ENCODE measurements around the gene NUDT21. TPM values are rescaled to one million over a fixed set of nuclear protein-coding genes. Genes with fewer than 3 reads are reported as not detected.

NUDT21 gene
- total RNA-seq, 2 donors from 2014 or later, result 46.4 to 47.2 TPM

- 74% methylated on average over 2 of the region's 2 CpGs for WGBS
- no peak for DNase-seq (ENCODE audit: low spot score)
- intact Hi-C loops (cut with DNase I), result no loop called here
- Histone ChIP-seq H3K36me3 (peaks cover 0 to 5% of the 10 kb centered on the region in 2 donors), H3K4me1 (replicated peaks) (no peaks in the 10 kb centered on the region), H3K27me3 (replicated peaks; ENCODE audit: insufficient read depth) (no peaks in the 10 kb centered on the region), H3K9me3 (no peaks in the 10 kb centered on the region), H3K4me3 (no peak overlapping the region), H3K27ac (no peak overlapping the region)
- no peak for TF ChIP-seq CTCF (IDR thresholded peaks at IDR 0.05)
- TF ChIP-seq POLR2AphosphoS5 (IDR thresholded peaks at IDR 0.05), result no peak
- TF ChIP-seq POLR2A (IDR thresholded peaks at IDR 0.05), result no peak
These were observed 24.1 kb upstream of the NUDT21 start for GRCh38 chr16:56475201-56475600.

- DNase-seq (ENCODE audit: low spot score), result no peak
- no peak for TF ChIP-seq POLR2A (IDR thresholded peaks at IDR 0.05)
- TF ChIP-seq CTCF (IDR thresholded peaks at IDR 0.05), result no peak
- no peak for TF ChIP-seq POLR2AphosphoS5 (IDR thresholded peaks at IDR 0.05)
- intact Hi-C loops (cut with DNase I), result no loop called here
- no peak overlapping the region for H3K4me3 ChIP-seq
- H3K36me3 ChIP-seq, result peaks cover 0 to 15% of the 10 kb centered on the region in 2 donors
- no peaks in the 10 kb centered on the region for H3K4me1 ChIP-seq (replicated peaks)
- H3K9me3 ChIP-seq, result no peaks in the 10 kb centered on the region
- WGBS, result 100% methylated on average over 1 of the region's 1 CpG
- no peaks in the 10 kb centered on the region for H3K27me3 ChIP-seq (replicated peaks; ENCODE audit: insufficient read depth)
- H3K27ac ChIP-seq, result no peak overlapping the region
These were observed 19.5 kb upstream of the NUDT21 start for GRCh38 chr16:56470666-56471065.

- H3K9me3 ChIP-seq, result no peaks in the 10 kb centered on the region
These were observed 19.1 kb upstream of the NUDT21 start for GRCh38 chr16:56470232-56470631.

GRCh38 chr16:56469748-56470147 lies 18.6 kb upstream of the NUDT21 start:
- H3K27ac ChIP-seq, result no peak overlapping the region
- no peak for TF ChIP-seq POLR2A (IDR thresholded peaks at IDR 0.05)
- no peak for TF ChIP-seq CTCF (IDR thresholded peaks at IDR 0.05)
- no peak for TF ChIP-seq POLR2AphosphoS5 (IDR thresholded peaks at IDR 0.05)
- H3K36me3 ChIP-seq, result peaks cover 0 to 15% of the 10 kb centered on the region in 2 donors
- H3K9me3 ChIP-seq, result no peaks in the 10 kb centered on the region
- 66% methylated on average over 7 of the region's 7 CpGs for WGBS
- H3K4me3 ChIP-seq, result no peak overlapping the region
- no peaks in the 10 kb centered on the region for H3K4me1 ChIP-seq (replicated peaks)
- DNase-seq (ENCODE audit: low spot score), result no peak
- intact Hi-C loops (cut with DNase I), result no loop called here
- no peaks in the 10 kb centered on the region for H3K27me3 ChIP-seq (replicated peaks; ENCODE audit: insufficient read depth)

More at GRCh38 chr16:56470232-56470631, 19.1 kb upstream of the NUDT21 start:
- Histone ChIP-seq H3K4me3 (no peak overlapping the region), H3K4me1 (replicated peaks) (no peaks in the 10 kb centered on the region), H3K27ac (no peak overlapping the region), H3K36me3 (peaks cover 0 to 15% of the 10 kb centered on the region in 2 donors), H3K27me3 (replicated peaks; ENCODE audit: insufficient read depth) (no peaks in the 10 kb centered on the region)
- no peak for DNase-seq (ENCODE audit: low spot score)
- 26% methylated on average over 3 of the region's 3 CpGs for WGBS
- intact Hi-C loops (cut with DNase I), result no loop called here
- TF ChIP-seq CTCF (IDR thresholded peaks at IDR 0.05), result no peak
- no peak for TF ChIP-seq POLR2A (IDR thresholded peaks at IDR 0.05)
- TF ChIP-seq POLR2AphosphoS5 (IDR thresholded peaks at IDR 0.05), result no peak

- Histone ChIP-seq H3K36me3 (peaks cover 0 to 15% of the 10 kb centered on the region in 2 donors), H3K4me1 (replicated peaks) (no peaks in the 10 kb centered on the region), H3K27ac (no peak overlapping the region), H3K27me3 (replicated peaks; ENCODE audit: insufficient read depth) (no peaks in the 10 kb centered on the region), H3K4me3 (no peak overlapping the region), H3K9me3 (no peaks in the 10 kb centered on the region)
- TF ChIP-seq POLR2A (IDR thresholded peaks at IDR 0.05) (no peak), POLR2AphosphoS5 (IDR thresholded peaks at IDR 0.05) (no peak), CTCF (IDR thresholded peaks at IDR 0.05) (no peak)
- intact Hi-C loops (cut with DNase I), result no loop called here
- no peak for DNase-seq (ENCODE audit: low spot score)
These were observed 17.7 kb upstream of the NUDT21 start for GRCh38 chr16:56468800-56469199.
